GM12878 (cell line): ENCODE results near the gene NFKB2. TPM values are rescaled to one million over a fixed set of nuclear protein-coding genes. Genes with fewer than 3 reads are reported as not detected.

Experiments used
- BCL3 ChIP-seq: IDR thresholded peaks from 2 replicates; pipeline ENCODE4 v1.6.1; 2011; ENCODE audit warnings: borderline replicate concordance, low read depth, mild to moderate bottlenecking, moderate library complexity, low read length; ENCODE audit not compliant: insufficient read depth, poor library complexity, severe bottlenecking
- CEBPZ ChIP-seq: fragments of 150-350 bp; IDR thresholded peaks from 2 replicates; pipeline ENCODE4 v1.6.1; 2016; ENCODE audit warnings: low read depth, low read length
- ESRRA ChIP-seq: IDR thresholded peaks from 2 replicates; pipeline ENCODE4 v1.6.1; 2012; ENCODE audit warnings: mild to moderate bottlenecking, low read length, improper control_type of control experiment
- IRF3 ChIP-seq: fragments of 450-650 bp; IDR thresholded peaks from 2 replicates; pipeline ENCODE4 v1.6.1; 2014; ENCODE audit warnings: mild to moderate bottlenecking
- MEF2A ChIP-seq: IDR thresholded peaks from 2 replicates; pipeline ENCODE4 v1.6.1; 2011; ENCODE audit warnings: low read depth, mild to moderate bottlenecking, low read length, moderate library complexity; ENCODE audit not compliant: insufficient read depth
- PAX5 ChIP-seq: IDR thresholded peaks from 2 replicates; pipeline ENCODE4 v1.6.1; 2011; ENCODE audit warnings: low read depth, low read length, borderline replicate concordance
- PKNOX1 ChIP-seq: fragments of 450-650 bp; IDR thresholded peaks from 2 replicates; pipeline ENCODE4 v1.6.1; 2016; ENCODE audit warnings: mild to moderate bottlenecking
- POLR2A ChIP-seq: IDR thresholded peaks from 2 replicates; pipeline ENCODE4 v1.6.1; 2011; ENCODE audit warnings: low read depth, mild to moderate bottlenecking, low read length
- RAD51 ChIP-seq: fragments of 450-650 bp; IDR thresholded peaks from 2 replicates; pipeline ENCODE4 v1.6.1; 2016; ENCODE audit warnings: moderate library complexity, mild to moderate bottlenecking, inconsistent platforms
- RCOR1 ChIP-seq: conservative IDR thresholded peaks from 2 replicates; pipeline ENCODE4 v1.6.1; 2012; ENCODE audit warnings: low read depth, low read length, improper control_type of control experiment
- RELA ChIP-seq: fragments of 450-650 bp; IDR thresholded peaks from 2 replicates; pipeline ENCODE4 v1.8.0; 2014; ENCODE audit warnings: borderline replicate concordance; ENCODE audit not compliant: partially characterized antibody
- REST ChIP-seq: IDR thresholded peaks from 2 replicates; pipeline ENCODE4 v1.6.1; 2012; ENCODE audit warnings: mild to moderate bottlenecking, low read depth, low read length
- RFX5 ChIP-seq: IDR thresholded peaks from 2 replicates; pipeline ENCODE4 v1.6.1; 2011; ENCODE audit warnings: low read depth, low read length, improper control_type of control experiment
- RUNX3 ChIP-seq: IDR thresholded peaks from 2 replicates; pipeline ENCODE4 v1.6.1; 2012; ENCODE audit warnings: low read length, inconsistent platforms
- SPI1 ChIP-seq: IDR thresholded peaks from 2 replicates; pipeline ENCODE4 v1.6.1; 2011; ENCODE audit warnings: low read depth, mild to moderate bottlenecking, low read length, moderate library complexity, borderline replicate concordance; ENCODE audit not compliant: insufficient read depth
- TCF3 ChIP-seq: IDR thresholded peaks from 2 replicates; pipeline ENCODE4 v1.6.1; 2012; ENCODE audit warnings: low read depth, mild to moderate bottlenecking, low read length, borderline replicate concordance; ENCODE audit not compliant: insufficient read depth
- USF2 ChIP-seq: IDR thresholded peaks from 2 replicates; pipeline ENCODE4 v1.6.1; 2011; ENCODE audit warnings: low read depth, low read length, improper control_type of control experiment, borderline replicate concordance
- ZNF24 ChIP-seq: fragments of 450-650 bp; IDR thresholded peaks from 2 replicates; pipeline ENCODE4 v1.6.1; 2017; ENCODE audit warnings: antibody characterized with exemption, mild to moderate bottlenecking
- polyA plus RNA-seq, 11 experiments: library from polyadenylated mRNA; depleted of rRNA in 4 of 11; unstranded in 6 of 11; stranded (reverse) in 5 of 11; fragments of >200 nt; fragmentation: Nextera tagmentation in 4 of 11; fragmentation: Illumina TruSeq in 1 of 11; extraction: Ambion mirVana in 4 of 11; extraction: Trizol in 1 of 11; gene quantifications; 1 replicate in 1 of 11; 2 replicates in 10 of 11; pipeline versions ENCODE4 v1.2.1 to v1.2.3, GENCODE V29; 2011 to 2016; ENCODE audit warnings: inconsistent platforms in 2 of 11, missing spikeins in 2 of 11, low read depth in 1 of 11
- total RNA-seq, 4 experiments: library from RNA; depleted of rRNA in 3 of 4; stranded (reverse); fragments of >200 nt in 3 of 4; fragmentation: Illumina TruSeq in 1 of 4; extraction: Trizol in 1 of 4; gene quantifications; 2 replicates each; pipeline versions ENCODE4 v1.2.1 to v1.2.3, GENCODE V29; 2013 to 2021

The NFKB2 gene
- total and polyA plus RNA-seq, 10 of the 15 experiments (the other 5 are each of a cell fraction or from before 2014, with no cell fraction given) = 0.56 to 144 (median 49.4) TPM

- no peak for TF ChIP-seq IRF3
- TF ChIP-seq RAD51 = no peak
- no peak for TF ChIP-seq REST
- no peak for TF ChIP-seq MEF2A
- no peak for TF ChIP-seq RCOR1
- TF ChIP-seq TCF3 = 0 out of 2 replicates have a peak, but pooled peaks have one; percentile 39
- no peak for TF ChIP-seq SPI1
- peak; percentile 41 for TF ChIP-seq BCL3
- no peak for TF ChIP-seq RFX5
- no peak for TF ChIP-seq PKNOX1
- TF ChIP-seq RUNX3 = peak; percentile 51
- no peak; the same call in 1 of the 2 replicates for TF ChIP-seq POLR2A
- TF ChIP-seq ZNF24 = no peak
- TF ChIP-seq RELA = no peak
- TF ChIP-seq ESRRA = no peak
- no peak for TF ChIP-seq PAX5
- no peak for TF ChIP-seq CEBPZ
- TF ChIP-seq USF2 = no peak
These were observed 26.4 kb downstream of the NFKB2 start (continued) for GRCh38 chr10:102421757-102422512.
